GM12878 (cell line): Measurements from ENCODE around the gene IPCEF1. TPM values are rescaled to one million over a fixed set of nuclear protein-coding genes. Genes with fewer than 3 reads are reported as not detected.

Source experiments
- CREM ChIP-seq: IDR thresholded peaks from 2 replicates; pipeline ENCODE4 v1.6.1; 2014; ENCODE audit warnings: antibody characterized with exemption, low read depth
- EP300 ChIP-seq, 2 experiments: fragments of 150-350 bp in 1 of 2; IDR thresholded peaks; 2 replicates each; pipeline ENCODE4 v1.6.1; 2011 to 2012; ENCODE audit warnings: low read depth in 2 of 2, low read length in 2 of 2, borderline replicate concordance in 1 of 2, improper control_type of control experiment in 1 of 2, inconsistent platforms in 1 of 2; ENCODE audit not compliant: control insufficient read depth in 1 of 2
- ETV6 ChIP-seq, 2 experiments: fragments of 450-650 bp in 1 of 2; IDR thresholded peaks in 1 of 2; conservative IDR thresholded peaks in 1 of 2; 2 replicates each; pipeline ENCODE4 v1.6.1; 2014; ENCODE audit warnings: antibody characterized with exemption in 1 of 2, borderline replicate concordance in 1 of 2, low read depth in 1 of 2, mild to moderate bottlenecking in 1 of 2, moderate library complexity in 1 of 2
- GABPA ChIP-seq: IDR thresholded peaks from 2 replicates; pipeline ENCODE4 v1.6.1; 2014; ENCODE audit warnings: antibody characterized with exemption, low read depth, mild to moderate bottlenecking, inconsistent platforms
- IRF5 ChIP-seq: fragments of 450-650 bp; IDR thresholded peaks from 2 replicates; pipeline ENCODE4 v1.6.1; 2017; ENCODE audit warnings: borderline replicate concordance
- NFXL1 ChIP-seq: fragments of 450-650 bp; IDR thresholded peaks from 2 replicates; pipeline ENCODE4 v1.6.1; 2017; ENCODE audit warnings: antibody characterized with exemption, mild to moderate bottlenecking, borderline replicate concordance
- NKRF ChIP-seq: fragments of 450-650 bp; conservative IDR thresholded peaks from 2 replicates; pipeline ENCODE4 v1.6.1; 2017; ENCODE audit warnings: mild to moderate bottlenecking, moderate library complexity
- NR2F1 ChIP-seq: fragments of 450-650 bp; conservative IDR thresholded peaks from 2 replicates; pipeline ENCODE4 v1.6.1; 2017; ENCODE audit warnings: mild to moderate bottlenecking
- RBBP5 ChIP-seq: fragments of 200-600 bp; sonication (generic); conservative IDR thresholded peaks from 2 replicates; pipeline ENCODE4 v1.6.1; 2016
- SREBF1 ChIP-seq: IDR thresholded peaks from 2 replicates; pipeline ENCODE4 v1.6.1; 2012; ENCODE audit warnings: mild to moderate bottlenecking, low read length
- SUPT20H ChIP-seq: IDR thresholded peaks from 2 replicates; pipeline ENCODE4 v1.6.1; 2011; ENCODE audit warnings: low read depth, mild to moderate bottlenecking, low read length, moderate library complexity, borderline replicate concordance; ENCODE audit not compliant: control insufficient read depth
- ZBTB11 ChIP-seq: fragments of 450-650 bp; formaldehyde crosslinking; IDR thresholded peaks from 2 replicates; pipeline ENCODE4 v1.5.0; 2022; ENCODE audit warnings: mild to moderate bottlenecking, missing genetic modification characterization
- polyA plus RNA-seq, 11 experiments: library from polyadenylated mRNA; depleted of rRNA in 4 of 11; unstranded in 6 of 11; stranded (reverse) in 5 of 11; fragments of >200 nt; fragmentation: Nextera tagmentation in 4 of 11; fragmentation: Illumina TruSeq in 1 of 11; extraction: Ambion mirVana in 4 of 11; extraction: Trizol in 1 of 11; gene quantifications; 1 replicate in 1 of 11; 2 replicates in 10 of 11; pipeline versions ENCODE4 v1.2.1 to v1.2.3, GENCODE V29; 2011 to 2016; ENCODE audit warnings: inconsistent platforms in 2 of 11, missing spikeins in 2 of 11, low read depth in 1 of 11
- total RNA-seq, 4 experiments: library from RNA; depleted of rRNA in 3 of 4; stranded (reverse); fragments of >200 nt in 3 of 4; fragmentation: Illumina TruSeq in 1 of 4; extraction: Trizol in 1 of 4; gene quantifications; 2 replicates each; pipeline versions ENCODE4 v1.2.1 to v1.2.3, GENCODE V29; 2013 to 2021

The IPCEF1 gene
- total and polyA plus RNA-seq, 10 of the 15 experiments (the other 5 are each of a cell fraction or from before 2014, with no cell fraction given): 1.3 to 137 (median 4.2) TPM

GRCh38 chr6:154123155-154123956, 233.2 kb downstream of the IPCEF1 start (continued):
- TF ChIP-seq CREM (no peak), IRF5 (no peak), GABPA (no peak), SUPT20H (no peak), ETV6 (conservative IDR thresholded peaks at IDR 0.05 in 1 of 2, IDR thresholded peaks at IDR 0.05 in 1 of 2; ENCODE audit: borderline replicate concordance in 1 of 2, low read depth in 1 of 2) (no peak), SREBF1 (no peak), NR2F1 (no peak), ZBTB11 (no peak), NKRF (no peak), EP300 (IDR thresholded peaks at IDR 0.05; ENCODE audit: borderline replicate concordance in 1 of 2, control insufficient read depth in 1 of 2, low read depth in 2 of 2, low read length in 2 of 2) (no peak), NFXL1 (no peak), RBBP5 (no peak)
